A204.1 (cell line): ENCODE results near the gene CADM4.
A peak's percentile ranks its signal among the peaks of the same experiment; 100 is the strongest.

Source experiments
- FAIRE-seq: peaks from 2 replicates; lab custom pipeline; 2012; peaks lifted over from hg19 to GRCh38; lab: Jason Lieb, UNC

CADM4 gene

GRCh38 chr19:43578787-43579186 is 60.9 kb downstream of the CADM4 start:
- no peak for FAIRE-seq

GRCh38 chr19:43575955-43576878 is 63.4 kb downstream of the CADM4 start:
- FAIRE-seq: no peak

- peak; percentile 99 for FAIRE-seq
These were observed 64.3 kb downstream of the CADM4 start, which contains the start of the genes PINLYP and XRCC1 for GRCh38 chr19:43575156-43575950. Gene PINLYP, plus strand, starts transcription at chr19:43575801. Its CDS starts 1,391 bp downstream, at chr19:43577192. Gene XRCC1, minus strand, starts transcription at chr19:43575527. Its CDS starts 69 bp downstream, at chr19:43575458.

GRCh38 chr19:43574424-43575155 is 65.1 kb downstream of the CADM4 start:
- no peak for FAIRE-seq
